Neural progenitor cell (in vitro differentiated cells): ENCODE data around the gene PEX7.

ENCODE experiments used
- EZH2 ChIP-seq: fragments of 200-600 bp; sonication (generic); IDR thresholded peaks from 2 replicates; pipeline ENCODE4 v1.6.1; 2017; ENCODE audit warnings: antibody characterized with exemption, mild to moderate bottlenecking, moderate library complexity
- TF ChIP-seq, protein P1 (sequence below): fragments of 200-600 bp; sonication (generic); IDR thresholded peaks from 2 replicates; pipeline ENCODE4 v1.5.1; 2017; ENCODE audit warnings: antibody characterized with exemption, mild to moderate bottlenecking

DNA sequence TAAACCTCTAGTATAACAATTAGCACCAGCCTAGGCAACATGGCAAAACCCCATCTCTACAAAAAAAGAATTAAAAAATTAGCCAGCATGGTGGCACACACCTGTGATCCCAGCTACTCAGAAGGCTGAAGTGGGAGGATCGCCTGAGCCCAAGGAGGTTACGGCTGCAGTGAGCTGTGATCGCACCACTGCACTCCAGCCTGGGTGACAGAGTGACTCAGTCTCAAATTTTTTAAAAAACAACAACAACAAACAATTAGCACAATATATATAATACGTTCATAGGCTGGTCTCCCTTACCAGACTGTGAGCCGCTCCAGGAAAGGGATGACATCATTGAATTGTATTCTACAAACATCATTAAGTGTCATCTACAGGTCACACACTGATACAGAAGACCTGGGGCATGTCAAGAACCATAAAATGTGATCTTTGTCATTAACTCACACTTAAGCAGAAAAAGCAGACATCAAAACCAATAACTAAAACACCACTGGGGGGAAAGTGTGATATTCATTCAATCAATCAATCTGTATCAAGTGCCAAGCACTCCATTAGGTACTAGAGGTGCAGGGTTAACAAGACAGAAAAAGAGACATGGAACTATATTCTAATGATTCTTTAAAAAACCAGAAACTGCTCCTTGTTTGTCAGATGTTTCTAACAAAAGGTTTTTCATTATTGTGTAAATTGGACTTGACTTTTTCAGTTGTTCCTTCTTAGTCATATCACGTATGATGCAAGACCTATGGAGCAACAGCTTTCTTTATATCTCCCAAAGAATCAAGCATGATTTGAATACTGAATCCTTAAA, 48.0 kb upstream of the PEX7 start:
- TF ChIP-seq, protein P1, sequence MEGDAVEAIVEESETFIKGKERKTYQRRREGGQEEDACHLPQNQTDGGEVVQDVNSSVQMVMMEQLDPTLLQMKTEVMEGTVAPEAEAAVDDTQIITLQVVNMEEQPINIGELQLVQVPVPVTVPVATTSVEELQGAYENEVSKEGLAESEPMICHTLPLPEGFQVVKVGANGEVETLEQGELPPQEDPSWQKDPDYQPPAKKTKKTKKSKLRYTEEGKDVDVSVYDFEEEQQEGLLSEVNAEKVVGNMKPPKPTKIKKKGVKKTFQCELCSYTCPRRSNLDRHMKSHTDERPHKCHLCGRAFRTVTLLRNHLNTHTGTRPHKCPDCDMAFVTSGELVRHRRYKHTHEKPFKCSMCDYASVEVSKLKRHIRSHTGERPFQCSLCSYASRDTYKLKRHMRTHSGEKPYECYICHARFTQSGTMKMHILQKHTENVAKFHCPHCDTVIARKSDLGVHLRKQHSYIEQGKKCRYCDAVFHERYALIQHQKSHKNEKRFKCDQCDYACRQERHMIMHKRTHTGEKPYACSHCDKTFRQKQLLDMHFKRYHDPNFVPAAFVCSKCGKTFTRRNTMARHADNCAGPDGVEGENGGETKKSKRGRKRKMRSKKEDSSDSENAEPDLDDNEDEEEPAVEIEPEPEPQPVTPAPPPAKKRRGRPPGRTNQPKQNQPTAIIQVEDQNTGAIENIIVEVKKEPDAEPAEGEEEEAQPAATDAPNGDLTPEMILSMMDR: no peak
- no peak for TF ChIP-seq EZH2
